PC-3 (cell line): Measurements from ENCODE around the gene LYPD5. TPM values are rescaled to one million over a fixed set of nuclear protein-coding genes. Genes with fewer than 3 reads are reported as not detected.

Experiments
- ATAC-seq: fragments of 200-7000 bp; cut with Tn5 transposase; 2 replicates; pipeline ENCODE4 v1.9.1; 2020; ENCODE audit warnings: mild to moderate bottlenecking, moderate library complexity
- BruUV-seq: library from RNA; stranded (reverse); fragments of 400-500 nt; replicated peaks from 2 replicates; lab custom pipeline; 2021; lab: Mats Ljungman, UMichigan
- CTCF ChIA-PET: fragments of 300-600 bp; sonication (Branson Sonifier 250); formaldehyde crosslinking; loops from one replicate; lab custom pipeline; 2022; ENCODE audit warnings: antibody characterized with exemption; lab: Charles Lee
- POLR2A ChIA-PET: fragments of 300-600 bp; sonication (Branson Sonifier 250); formaldehyde crosslinking; loops from one replicate; lab custom pipeline; 2022; ENCODE audit warnings: antibody characterized with exemption; ENCODE audit not compliant: unreplicated experiment; lab: Charles Lee
- DNase-seq: peaks from one replicate; pipeline ENCODE4 v3.0.0-alpha.2; 2015
- H2AFZ ChIP-seq: fragments of 300-600 bp; sonication (generic); 2 replicates; pipeline ENCODE4 v1.6.0; 2016; ENCODE audit warnings: antibody characterized with exemption, low read length
- H3F3A ChIP-seq: fragments of 300-600 bp; sonication (generic); one replicate; pipeline ENCODE4 v1.6.0; 2017; ENCODE audit warnings: antibody characterized with exemption, low read length, control low read depth, mild to moderate bottlenecking; ENCODE audit not compliant: unreplicated experiment
- H3K27ac ChIP-seq: fragments of 300-600 bp; sonication (generic); 2 replicates; pipeline ENCODE4 v1.5.1; 2016; ENCODE audit warnings: mild to moderate bottlenecking, low read length
- H3K27me3 ChIP-seq: fragments of 300-600 bp; sonication (generic); 2 replicates; pipeline ENCODE4 v1.6.1; 2016; ENCODE audit warnings: low read length, mixed read lengths
- H3K36me3 ChIP-seq: fragments of 300-600 bp; sonication (generic); 2 replicates; pipeline ENCODE4 v1.6.1; 2016; ENCODE audit warnings: low read depth, mixed run types, low read length, mixed read lengths
- H3K4me1 ChIP-seq: fragments of 300-600 bp; sonication (generic); 2 replicates; pipeline ENCODE4 v1.5.1; 2016; ENCODE audit warnings: low read length; ENCODE audit not compliant: insufficient read depth
- H3K4me2 ChIP-seq: fragments of 300-600 bp; sonication (generic); 2 replicates; pipeline ENCODE4 v1.6.0; 2016; ENCODE audit warnings: low read length
- H3K4me3 ChIP-seq: fragments of 300-600 bp; sonication (generic); 2 replicates; pipeline ENCODE4 v1.5.1; 2016; ENCODE audit warnings: mild to moderate bottlenecking, low read length, mixed read lengths
- H3K79me2 ChIP-seq: fragments of 300-600 bp; sonication (generic); 2 replicates; pipeline ENCODE4 v1.6.1; 2017; ENCODE audit warnings: low read length, mixed read lengths
- H3K9ac ChIP-seq: fragments of 300-600 bp; sonication (generic); 2 replicates; pipeline ENCODE4 v1.6.0; 2016; ENCODE audit warnings: mild to moderate bottlenecking, low read length
- H3K9me2 ChIP-seq: fragments of 300-600 bp; sonication (generic); replicated peaks from 2 replicates; pipeline ENCODE4 v1.6.1; 2016; ENCODE audit warnings: mixed run types, low read length, mixed read lengths
- H3K9me3 ChIP-seq: fragments of 300-600 bp; sonication (generic); 2 replicates; pipeline ENCODE4 v1.6.1; 2016; ENCODE audit warnings: low read length, mixed read lengths
- H4K20me1 ChIP-seq: fragments of 300-600 bp; sonication (generic); 2 replicates; pipeline ENCODE4 v1.6.1; 2016; ENCODE audit warnings: low read length, mixed read lengths
- EZH2 ChIP-seq: fragments of 300-600 bp; sonication (generic); IDR thresholded peaks from one replicate; pipeline ENCODE4 v1.6.1; 2017; ENCODE audit warnings: antibody characterized with exemption, mild to moderate bottlenecking, low read length; ENCODE audit not compliant: unreplicated experiment
- EZH2phosphoT487 ChIP-seq: fragments of 300-600 bp; sonication (generic); IDR thresholded peaks from 2 replicates; pipeline ENCODE4 v1.6.1; 2018; ENCODE audit warnings: mild to moderate bottlenecking, antibody characterized with exemption, low read length, borderline replicate concordance
- intact Hi-C: fragments of 100-400 bp; cut with micrococcal nuclease; formaldehyde crosslinking; loops from 2 replicates; pipeline ENCODE4 v1.9.0; 2023
- total RNA-seq: library from RNA; depleted of rRNA; stranded (reverse); fragments of >200 nt; gene quantifications from 2 replicates; pipeline ENCODE4 v1.2.3, GENCODE V29; 2014
- TF ChIP-seq, protein P1 (sequence below): fragments of 300-600 bp; sonication (generic); conservative IDR thresholded peaks from 2 replicates; pipeline ENCODE4 v1.5.1; 2017; ENCODE audit warnings: antibody characterized with exemption, low read depth, mild to moderate bottlenecking, low read length

LYPD5 gene
- total RNA-seq, 1 experiment from 2014 or later, result 6.8 TPM

DNA sequence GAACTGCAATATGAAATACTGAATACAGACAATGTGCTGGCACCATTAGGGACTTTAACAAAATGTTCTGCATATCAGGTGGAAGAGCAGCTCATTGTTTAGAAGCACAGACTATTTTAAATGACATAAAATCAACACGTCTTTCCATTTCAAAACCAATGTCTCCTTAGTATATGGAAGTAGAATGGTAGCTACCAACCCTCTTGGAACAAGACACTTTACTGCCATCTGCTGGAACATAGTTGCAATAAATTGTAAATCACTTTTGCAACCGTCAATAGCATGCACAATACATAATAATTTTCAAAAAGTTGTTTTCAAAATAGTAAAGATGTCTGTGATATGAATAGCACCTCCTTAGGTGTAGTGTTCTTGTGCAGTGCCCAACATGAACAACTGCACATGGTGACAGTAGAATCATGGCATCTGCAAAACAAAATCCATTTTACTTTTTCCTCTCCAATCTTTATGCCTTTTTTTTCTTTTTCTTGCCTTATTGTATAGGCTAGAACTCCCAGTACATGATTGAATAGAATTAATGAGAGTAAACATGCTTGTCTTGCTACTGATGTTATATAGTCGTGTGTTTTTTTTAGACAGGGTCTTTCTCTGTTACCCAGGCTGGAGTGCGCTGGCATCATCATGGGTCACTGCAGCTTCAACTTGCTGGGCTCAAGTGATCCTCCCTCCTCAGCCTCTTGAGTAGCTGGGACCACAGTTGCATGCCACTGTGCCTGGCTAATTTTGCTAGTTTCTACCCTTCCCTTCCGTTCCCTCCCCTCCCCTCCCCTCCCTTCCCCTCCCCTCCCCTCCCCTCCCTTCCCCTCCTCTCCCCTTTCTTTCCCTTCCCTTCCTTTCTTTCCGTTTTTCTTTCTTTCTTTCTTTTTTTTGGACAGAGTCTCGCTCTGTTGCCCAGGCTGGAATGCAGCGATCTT, 7.8 kb upstream of the LYPD5 start:
- Histone ChIP-seq H3K36me3 (no peaks in the 10 kb centered on the region), H3K79me2 (no peaks in the 10 kb centered on the region), H4K20me1 (no peaks in the 10 kb centered on the region), H3K4me2 (peak overlapping the region; percentile 5; the same call in 1 of the 2 replicates), H2AFZ (peak overlapping the region; percentile 22), H3K27me3 (no peaks in the 10 kb centered on the region), H3K4me1 (no peaks in the 10 kb centered on the region; the same call in 1 of the 2 replicates), H3K27ac (no peak overlapping the region), H3F3A (no peaks in the 10 kb centered on the region), H3K9me3 (no peaks in the 10 kb centered on the region), H3K9ac (no peak overlapping the region), H3K4me3 (no peak overlapping the region), H3K9me2 (no peaks in the 10 kb centered on the region)
- ATAC-seq (peak; percentile 70), DNase-seq (peak; percentile 75)
- CTCF ChIA-PET, result interaction anchor here (0.5 to 1.1 kb wide), 10 partner anchors 25 to 191 kb away, joined by 3 to 11 read pairs (median 4); partner anchors contain the start of gene PLAUR
- BruUV-seq, result no TSS peak
- POLR2A ChIA-PET, result interaction anchor here (0.6 kb wide), 1 partner anchor 306 kb away, joined by 3 read pairs; no protein-coding TSS in a partner anchor
- no peak for TF ChIP-seq EZH2
- TF ChIP-seq, protein P1, sequence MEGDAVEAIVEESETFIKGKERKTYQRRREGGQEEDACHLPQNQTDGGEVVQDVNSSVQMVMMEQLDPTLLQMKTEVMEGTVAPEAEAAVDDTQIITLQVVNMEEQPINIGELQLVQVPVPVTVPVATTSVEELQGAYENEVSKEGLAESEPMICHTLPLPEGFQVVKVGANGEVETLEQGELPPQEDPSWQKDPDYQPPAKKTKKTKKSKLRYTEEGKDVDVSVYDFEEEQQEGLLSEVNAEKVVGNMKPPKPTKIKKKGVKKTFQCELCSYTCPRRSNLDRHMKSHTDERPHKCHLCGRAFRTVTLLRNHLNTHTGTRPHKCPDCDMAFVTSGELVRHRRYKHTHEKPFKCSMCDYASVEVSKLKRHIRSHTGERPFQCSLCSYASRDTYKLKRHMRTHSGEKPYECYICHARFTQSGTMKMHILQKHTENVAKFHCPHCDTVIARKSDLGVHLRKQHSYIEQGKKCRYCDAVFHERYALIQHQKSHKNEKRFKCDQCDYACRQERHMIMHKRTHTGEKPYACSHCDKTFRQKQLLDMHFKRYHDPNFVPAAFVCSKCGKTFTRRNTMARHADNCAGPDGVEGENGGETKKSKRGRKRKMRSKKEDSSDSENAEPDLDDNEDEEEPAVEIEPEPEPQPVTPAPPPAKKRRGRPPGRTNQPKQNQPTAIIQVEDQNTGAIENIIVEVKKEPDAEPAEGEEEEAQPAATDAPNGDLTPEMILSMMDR, result peak; percentile 68
- TF ChIP-seq EZH2phosphoT487, result no peak
- intact Hi-C loops, result loop anchor here (2.0 kb wide), 1 partner anchor 65 kb away; no protein-coding TSS in a partner anchor

DNA sequence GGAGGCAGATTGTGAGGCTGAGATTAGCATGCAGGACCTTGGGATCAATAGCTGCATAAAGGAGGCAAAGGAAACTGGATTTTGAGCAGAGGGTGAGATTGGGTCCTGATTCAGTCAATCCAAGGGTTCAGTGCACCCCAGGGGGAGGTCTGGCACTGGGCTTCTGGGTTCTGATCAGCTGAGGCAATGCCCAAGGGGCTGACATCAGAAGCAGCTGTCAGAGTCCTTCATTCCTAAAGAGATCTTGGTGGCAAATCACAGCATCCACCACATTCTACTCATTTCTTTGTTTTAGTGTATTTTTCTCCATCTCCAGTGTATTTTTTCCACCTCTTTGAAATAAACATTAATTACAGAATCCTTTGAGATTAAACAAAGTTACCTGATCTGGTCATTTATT, 5.4 kb upstream of the LYPD5 start:
- Histone ChIP-seq H3K27ac (no peak overlapping the region), H3K4me3 (no peak overlapping the region), H3K9ac (no peak overlapping the region), H3K36me3 (no peaks in the 10 kb centered on the region), H3K9me3 (no peaks in the 10 kb centered on the region), H3F3A (no peaks in the 10 kb centered on the region), H3K4me2 (no peak overlapping the region), H3K27me3 (no peaks in the 10 kb centered on the region), H4K20me1 (no peaks in the 10 kb centered on the region), H2AFZ (no peak overlapping the region), H3K4me1 (no peaks in the 10 kb centered on the region; the same call in 1 of the 2 replicates), H3K9me2 (no peaks in the 10 kb centered on the region), H3K79me2 (no peaks in the 10 kb centered on the region)
- ChIA-PET CTCF (no interaction called here), POLR2A (interaction anchor here (0.5 kb wide), 1 partner anchor 39 kb away, joined by 4 read pairs; no protein-coding TSS in a partner anchor)
- DNase-seq (no peak), ATAC-seq (no peak)
- intact Hi-C loops, result loop anchor here (2.0 kb wide), 1 partner anchor 63 kb away; no protein-coding TSS in a partner anchor
- TF ChIP-seq EZH2 (no peak), EZH2phosphoT487 (no peak)
- TF ChIP-seq, protein P1, result no peak
- BruUV-seq, result no TSS peak
